ENCODE results near the gene N4BP3.
A peak's percentile ranks its signal among the peaks of the same experiment; 100 is the strongest.

The N4BP3 gene

DNA sequence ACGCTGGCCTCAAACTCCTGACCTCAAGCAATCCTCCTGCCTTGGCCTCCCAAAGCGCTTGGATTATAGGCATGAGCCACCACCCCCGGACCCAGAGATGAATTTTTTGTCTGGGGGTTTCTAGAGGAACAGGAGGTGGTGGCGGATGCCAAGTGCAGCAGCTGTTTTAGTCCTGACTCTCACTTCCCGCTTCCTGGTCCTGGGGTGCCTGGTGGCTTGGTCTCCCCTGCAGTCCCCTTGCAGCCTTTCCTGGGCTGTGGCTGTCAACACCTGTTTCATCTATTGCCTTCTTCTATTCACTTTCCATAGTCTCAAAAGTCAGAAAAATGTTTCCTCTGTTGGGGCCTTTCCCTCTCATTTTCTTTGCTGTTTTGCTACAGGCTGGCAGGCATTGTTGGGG lies 46.8 kb downstream of the N4BP3 start:
- Mint-ChIP-seq H3K4me3 (no peak overlapping the region), H3K4me1 (peaks cover 6% of the 10 kb centered on the region), H3K27ac (no peak overlapping the region), H3K27me3 (peaks cover 7% of the 10 kb centered on the region), H3K36me3 (peaks cover 2% of the 10 kb centered on the region), H3K9me3 (no peaks in the 10 kb centered on the region)
- DNase-seq (ENCODE audit: low spot score in 2 of 2) (no peak), ATAC-seq (ENCODE audit: low read depth) (no peak)

DNA sequence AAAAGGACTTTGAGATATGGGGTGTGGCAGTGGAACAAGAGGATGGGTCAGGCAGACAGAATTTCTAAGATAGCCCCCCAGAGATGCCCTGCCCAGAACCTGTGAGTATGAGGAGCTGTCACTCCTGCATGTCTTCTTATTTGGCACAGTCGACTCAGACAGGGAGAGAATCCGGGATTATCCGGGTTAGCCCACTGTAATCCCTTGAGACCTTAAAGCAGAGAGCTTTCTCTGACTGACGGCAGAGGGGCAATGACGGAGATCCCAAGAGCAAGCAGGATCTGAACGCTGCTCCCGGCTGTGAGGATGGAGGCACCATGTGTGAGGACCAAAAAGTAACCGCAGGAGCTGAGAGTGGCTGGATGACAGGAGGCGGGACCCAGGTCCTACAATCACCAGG lies 49.1 kb downstream of the N4BP3 start:
- H3K36me3 Mint-ChIP-seq = peaks cover 2% of the 10 kb centered on the region
- H3K9me3 Mint-ChIP-seq = no peaks in the 10 kb centered on the region
- H3K27ac Mint-ChIP-seq = no peak overlapping the region
- ATAC-seq (ENCODE audit: low read depth) = no peak
- peaks cover 7% of the 10 kb centered on the region for H3K27me3 Mint-ChIP-seq
- peaks cover 6% of the 10 kb centered on the region for H3K4me1 Mint-ChIP-seq
- DNase-seq (ENCODE audit: low spot score in 2 of 2) = no peak
- H3K4me3 Mint-ChIP-seq = no peak overlapping the region

DNA sequence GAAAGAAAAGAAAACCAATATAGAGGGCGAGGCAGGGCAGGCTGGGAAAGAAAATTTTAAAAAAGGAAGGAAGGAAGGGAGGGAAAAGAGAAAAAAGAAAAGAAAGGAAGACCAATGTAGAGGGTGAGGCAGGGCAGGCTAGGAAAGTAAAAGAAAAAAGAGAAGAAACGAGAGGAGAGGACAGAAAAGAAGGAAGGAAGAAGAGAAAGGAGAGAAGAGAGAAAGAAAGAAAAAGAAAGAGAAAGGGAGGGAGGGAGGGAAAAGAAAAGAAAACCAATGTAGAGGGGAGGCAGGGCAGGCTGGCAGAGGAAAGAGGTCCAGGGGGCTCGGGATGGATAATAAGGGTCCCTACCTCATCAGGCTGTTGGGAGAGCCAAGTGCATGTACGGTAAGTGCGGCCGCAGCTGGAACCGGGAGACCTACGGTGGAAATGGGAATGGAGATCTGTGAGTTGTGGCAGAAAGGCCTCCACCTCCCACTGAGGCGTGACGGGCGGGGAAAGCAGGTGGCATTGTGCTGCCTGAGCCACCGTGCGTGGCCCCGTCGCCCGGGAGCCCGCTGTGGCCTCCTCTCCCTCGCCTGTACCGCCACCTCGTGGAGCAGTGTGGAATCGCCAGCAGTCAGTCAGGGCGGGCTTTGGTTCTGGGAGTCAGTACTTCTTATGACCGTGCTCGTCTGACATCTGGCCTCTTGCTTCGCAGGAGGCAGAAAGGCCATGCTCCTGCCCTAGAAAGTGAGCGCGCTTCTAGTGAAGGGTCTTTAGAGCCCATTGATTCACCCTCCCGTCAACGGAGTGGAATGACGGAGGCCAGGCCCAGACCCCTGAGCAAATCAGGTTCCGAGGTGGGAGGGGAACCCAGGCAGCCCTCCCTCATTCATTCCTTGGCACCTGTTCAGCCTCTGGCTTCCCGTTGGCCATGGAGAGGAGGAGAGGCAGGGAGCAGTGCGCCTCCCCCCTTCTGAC lies 50.7 kb downstream of the N4BP3 start:
- H3K27me3 Mint-ChIP-seq = peaks cover 7% of the 10 kb centered on the region
- no peaks in the 10 kb centered on the region for H3K9me3 Mint-ChIP-seq
- peak overlapping the region; percentile 25 for H3K27ac Mint-ChIP-seq
- ATAC-seq (ENCODE audit: low read depth) (peak; percentile 99), DNase-seq (ENCODE audit: low spot score in 2 of 2) (peak; percentile 98 to 100)
- peaks cover 10% of the 10 kb centered on the region for H3K4me1 Mint-ChIP-seq
- H3K4me3 Mint-ChIP-seq = peak overlapping the region; percentile 55
- peaks cover 2% of the 10 kb centered on the region for H3K36me3 Mint-ChIP-seq

DNA sequence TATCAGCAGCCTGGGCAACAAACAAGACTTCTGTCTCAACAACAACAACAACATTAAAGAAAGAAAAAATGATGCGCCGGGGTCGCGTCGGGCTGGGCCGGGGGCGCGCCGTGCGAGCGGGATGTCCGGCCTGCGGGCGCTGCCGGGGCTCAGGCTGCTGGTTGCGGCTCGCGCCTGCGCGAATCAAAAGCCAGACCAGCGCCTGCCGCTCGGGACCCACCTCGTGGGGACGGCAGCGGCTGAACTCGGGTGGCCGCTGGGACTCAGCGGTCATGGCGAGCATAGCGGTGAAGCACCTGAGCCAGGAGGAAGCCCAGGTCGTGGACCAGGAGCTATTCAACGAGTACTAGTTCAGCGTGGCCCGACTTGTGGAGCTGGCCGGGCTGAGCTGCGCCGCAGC lies 52.2 kb downstream of the N4BP3 start:
- Mint-ChIP-seq H3K4me1 (peaks cover 10% of the 10 kb centered on the region), H3K36me3 (peaks cover 2% of the 10 kb centered on the region), H3K27ac (no peak overlapping the region), H3K27me3 (peaks cover 10% of the 10 kb centered on the region), H3K9me3 (no peaks in the 10 kb centered on the region), H3K4me3 (no peak overlapping the region)
- ATAC-seq (ENCODE audit: low read depth) (no peak), DNase-seq (ENCODE audit: low spot score in 2 of 2) (no peak)

DNA sequence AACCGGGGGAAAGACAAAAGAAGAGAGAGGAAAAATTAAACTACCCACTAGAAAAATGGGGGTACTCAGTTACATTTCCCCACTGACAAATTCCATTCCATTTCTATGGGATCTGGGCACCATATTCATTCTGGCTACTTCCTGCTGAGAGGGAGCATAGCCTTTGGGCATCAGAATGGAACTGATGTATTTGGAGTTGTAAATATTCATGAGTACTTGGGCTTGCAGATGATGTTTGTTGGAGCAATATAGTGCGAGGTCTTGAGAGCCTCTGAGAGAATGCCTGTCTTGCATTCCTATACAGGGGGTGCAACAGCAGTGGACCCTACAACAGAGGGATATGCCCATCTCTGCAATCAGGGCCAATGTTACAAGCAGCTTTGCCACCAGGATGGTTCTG lies 57.1 kb downstream of the N4BP3 start:
- Mint-ChIP-seq H3K9me3 (no peaks in the 10 kb centered on the region), H3K4me1 (peaks cover 5% of the 10 kb centered on the region), H3K27ac (no peak overlapping the region), H3K4me3 (no peak overlapping the region), H3K36me3 (no peaks in the 10 kb centered on the region), H3K27me3 (peaks cover 2% of the 10 kb centered on the region)
- ATAC-seq (ENCODE audit: low read depth) (no peak), DNase-seq (ENCODE audit: low spot score in 2 of 2) (no peak)

DNA sequence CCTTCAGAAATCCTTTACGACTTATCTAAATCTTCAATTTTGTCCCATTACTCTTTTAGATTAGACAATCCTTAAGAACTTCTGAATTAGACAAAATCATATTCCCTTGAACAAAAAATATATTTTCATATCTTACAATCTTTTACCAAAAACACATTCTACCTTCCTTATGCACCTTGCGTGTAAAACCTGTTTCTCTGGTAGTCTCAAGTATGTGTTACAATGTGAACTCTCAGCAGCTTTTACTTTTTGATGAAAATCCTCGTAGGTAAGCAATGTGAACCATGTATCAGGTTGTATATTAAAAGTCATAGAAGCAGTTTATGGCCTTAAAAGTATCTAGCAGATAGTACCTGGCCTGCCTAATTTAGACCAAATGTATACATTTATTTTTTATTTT lies 61.1 kb downstream of the N4BP3 start:
- H3K4me3 Mint-ChIP-seq = no peak overlapping the region
- no peak for DNase-seq (ENCODE audit: low spot score in 2 of 2)
- ATAC-seq (ENCODE audit: low read depth) = no peak
- peaks cover 1% of the 10 kb centered on the region for H3K9me3 Mint-ChIP-seq
- no peaks in the 10 kb centered on the region for H3K4me1 Mint-ChIP-seq
- peaks cover 9% of the 10 kb centered on the region for H3K27me3 Mint-ChIP-seq
- peaks cover 1% of the 10 kb centered on the region for H3K36me3 Mint-ChIP-seq
- H3K27ac Mint-ChIP-seq = no peak overlapping the region

All from memory B cell (primary cell).